Activated CD8-positive, alpha-beta memory T cell treated with anti-CD3 and anti-CD28 coated beads for 48 hours (primary cell): ENCODE measurements around the gene SF3A2.

Source experiments
- DNase-seq, 3 experiments: peaks; one replicate each; pipeline ENCODE4 v3.0.0-alpha.2; 2020; ENCODE audit warnings: low read depth in 2 of 3, low spot score in 2 of 3

Gene SF3A2

GRCh38 chr19:2226840-2227360, 9.7 kb upstream of the SF3A2 start:
- no peak for DNase-seq

DNA sequence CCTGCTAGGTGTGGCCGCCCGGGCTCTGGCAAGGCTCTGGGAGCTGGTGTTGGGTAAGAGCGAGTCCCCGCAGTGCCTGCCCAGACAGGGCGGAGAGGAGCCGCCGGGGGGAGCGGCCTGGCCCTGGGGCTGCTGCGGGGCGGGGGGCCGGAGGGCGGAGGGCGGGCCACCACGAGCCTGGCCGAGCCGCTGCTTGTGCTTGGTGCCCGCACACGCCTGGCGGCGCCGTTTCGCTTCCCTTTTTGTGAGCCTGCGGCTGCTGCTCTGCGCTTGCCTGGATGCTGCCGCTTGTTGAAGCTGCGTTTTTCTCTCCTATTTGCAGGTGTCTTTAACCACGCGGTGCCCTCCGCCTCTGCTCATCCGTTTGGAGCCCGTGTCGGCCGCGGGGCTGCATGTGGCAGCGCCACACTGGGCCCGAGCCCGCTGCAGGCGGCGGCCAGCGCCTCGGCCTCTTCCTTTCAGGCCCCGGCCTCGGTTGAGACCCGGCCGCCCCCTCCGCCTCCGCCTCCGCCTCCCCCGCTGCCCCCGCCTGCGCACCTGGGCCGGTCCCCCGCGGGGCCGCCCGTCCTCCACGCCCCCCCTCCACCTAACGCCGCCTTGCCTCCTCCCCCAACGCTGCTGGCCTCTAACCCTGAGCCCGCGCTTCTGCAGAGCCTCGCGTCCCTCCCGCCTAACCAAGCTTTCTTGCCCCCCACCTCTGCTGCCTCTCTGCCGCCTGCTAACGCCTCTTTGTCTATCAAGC, 9.0 kb upstream of the SF3A2 start:
- no peak for DNase-seq

GRCh38 chr19:2228157-2229030, 8.2 kb upstream of the SF3A2 start:
- DNase-seq = no peak

- no peak for DNase-seq
Measured at GRCh38 chr19:2229103-2230032, 7.3 kb upstream of the SF3A2 start.

- no peak for DNase-seq
Measured at GRCh38 chr19:2230033-2230531, 6.5 kb upstream of the SF3A2 start.

- no peak for DNase-seq
Measured at GRCh38 chr19:2230807-2231533, 5.7 kb upstream of the SF3A2 start.

- no peak for DNase-seq
Measured at GRCh38 chr19:2231621-2232221, 4.9 kb upstream of the SF3A2 start.

GRCh38 chr19:2232286-2233151, 4.1 kb upstream of the SF3A2 start:
- DNase-seq = no peak

DNA sequence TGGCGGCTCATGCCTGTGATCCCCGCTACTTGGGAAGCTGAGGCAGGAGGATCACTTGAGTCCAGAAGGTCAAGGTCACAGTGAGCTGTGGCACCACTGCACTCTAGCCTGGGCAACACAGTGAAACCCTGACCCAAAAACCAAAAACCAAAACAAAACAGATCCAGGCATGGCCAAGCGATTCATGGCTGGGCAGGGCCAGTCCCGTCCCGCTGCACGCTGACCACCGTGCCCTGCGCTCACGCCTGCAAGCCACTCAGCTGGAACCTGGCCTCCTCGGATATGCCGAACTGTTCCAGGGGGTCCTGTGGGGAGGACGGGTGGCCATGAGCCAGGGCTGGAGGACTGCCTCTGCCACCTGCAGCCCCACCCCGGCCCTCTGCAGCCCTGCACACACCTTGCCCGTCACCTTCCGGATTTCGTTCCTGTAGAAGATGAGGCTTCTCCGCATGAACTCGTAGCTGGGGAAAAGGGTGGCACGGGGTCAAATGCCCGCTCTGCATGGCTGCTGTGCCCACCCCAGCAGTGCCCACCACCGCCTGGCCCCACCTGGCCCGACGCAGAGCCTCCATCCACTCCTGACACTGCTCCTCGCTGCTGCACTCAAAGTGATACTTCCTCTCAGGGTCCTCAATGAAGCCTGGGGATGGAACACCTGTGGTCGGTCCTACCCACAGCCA, 2.9 kb upstream of the SF3A2 start:
- no peak for DNase-seq

DNA sequence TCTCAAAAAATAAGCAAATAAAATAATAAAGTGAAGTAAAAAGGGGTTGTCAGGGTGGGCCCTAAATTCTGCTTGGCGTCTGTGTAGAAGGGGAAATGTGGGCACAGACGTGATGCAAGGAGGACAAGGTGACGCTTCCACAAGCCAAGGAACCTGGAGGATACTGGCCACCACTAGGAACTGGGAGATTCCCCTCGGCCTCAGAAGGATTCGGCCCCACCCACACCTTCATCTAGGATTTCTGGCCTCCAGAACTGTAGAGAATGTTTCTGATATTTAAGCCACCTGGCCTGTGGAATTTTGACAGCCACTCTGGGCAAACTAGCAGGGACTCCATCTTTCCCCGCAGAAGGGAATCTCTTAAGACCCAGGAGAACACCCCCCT, 1.6 kb upstream of the SF3A2 start:
- DNase-seq = no peak

DNA sequence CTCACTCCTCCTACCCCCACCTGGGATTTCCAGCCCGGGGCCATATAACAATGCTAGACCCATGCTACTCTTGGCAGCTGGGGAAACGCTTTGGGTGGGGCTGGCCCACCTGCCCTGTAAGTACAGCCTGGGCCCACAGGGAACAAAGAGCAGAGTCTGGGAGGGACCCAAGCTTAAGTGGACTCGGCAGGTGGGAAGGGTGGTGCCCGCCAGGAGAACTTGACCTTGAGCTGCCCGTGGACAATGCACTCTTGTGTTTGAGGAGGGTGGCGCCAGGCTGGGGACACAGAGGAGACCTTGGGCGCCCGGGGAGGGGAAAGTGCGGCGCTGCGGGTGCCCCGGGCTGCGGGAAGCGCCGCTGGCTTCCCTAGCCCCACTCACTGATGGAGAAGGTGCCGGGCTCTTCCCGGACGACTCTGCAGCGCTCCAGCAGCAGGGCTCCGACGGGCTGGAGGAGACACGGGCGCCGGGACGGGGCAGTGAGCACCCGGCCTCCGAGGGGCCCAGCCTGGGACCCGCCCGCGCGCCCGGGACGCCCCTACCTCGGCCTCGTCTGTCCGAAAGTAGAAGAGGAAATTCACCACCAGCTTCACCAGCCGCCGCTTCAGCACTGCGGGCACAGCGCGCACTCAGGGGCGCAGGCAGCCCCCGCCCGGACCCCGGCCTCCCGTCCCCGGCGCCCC, 1.1 kb upstream of the SF3A2 start:
- DNase-seq = no peak

GRCh38 chr19:2236064-2236313, 635 bp upstream of the SF3A2 start:
- DNase-seq = no peak

DNA sequence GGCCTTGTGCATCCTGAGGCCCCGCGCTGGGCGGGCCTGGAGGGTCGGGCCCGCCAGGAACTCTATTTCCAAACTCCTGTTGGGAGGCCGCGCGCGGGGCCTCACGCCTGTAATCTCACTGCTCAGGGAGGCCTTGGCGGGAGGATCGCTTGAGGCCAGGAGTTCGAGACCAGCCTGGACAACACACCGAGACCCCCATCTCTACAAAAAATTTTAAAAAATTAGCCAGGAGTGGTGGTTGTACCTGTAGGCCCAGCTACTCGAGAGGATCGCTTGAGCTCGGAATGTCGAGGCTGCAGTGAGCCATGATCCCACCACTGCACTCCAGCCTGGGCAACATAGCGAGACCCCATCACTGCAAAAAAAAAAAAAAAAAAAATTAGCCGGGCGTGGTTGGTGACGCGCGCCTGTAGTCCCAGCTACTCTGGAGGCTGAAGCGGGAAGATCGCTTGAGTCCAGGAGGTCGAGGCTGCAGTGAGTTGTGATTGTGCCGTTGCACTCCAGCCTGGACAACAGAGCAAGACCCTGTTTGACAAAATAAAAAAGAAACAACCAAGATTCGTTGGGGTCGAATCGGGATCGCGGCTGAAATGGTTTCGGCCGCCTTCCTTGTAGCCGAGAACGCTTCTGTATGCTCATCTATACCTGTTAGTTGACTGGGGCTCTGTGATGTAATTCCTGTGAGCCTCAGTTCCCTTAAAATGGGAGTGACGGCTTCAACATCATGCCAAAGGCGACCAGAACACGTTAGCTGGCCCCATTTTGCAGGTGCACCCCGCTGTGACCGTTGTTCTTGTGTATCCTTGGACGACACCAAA, 636 bp downstream of the SF3A2 start:
- no peak for DNase-seq

DNA sequence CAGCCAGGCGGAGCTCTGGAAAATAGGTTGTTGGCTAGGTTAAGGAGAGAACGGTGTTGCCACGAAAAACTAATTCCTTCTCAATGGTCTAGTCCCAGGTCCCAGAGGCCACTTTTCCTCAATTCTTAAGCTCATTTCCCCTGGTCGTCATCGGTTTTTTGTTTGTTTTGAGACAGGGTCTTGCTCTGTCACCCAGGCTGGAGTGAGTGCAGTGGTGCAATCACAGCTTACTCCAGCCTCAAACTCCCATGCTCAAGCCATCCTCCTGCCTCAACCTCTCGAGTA, 1.2 kb downstream of the SF3A2 start:
- no peak for DNase-seq

GRCh38 chr19:2239173-2239572, 2.5 kb downstream of the SF3A2 start:
- no peak for DNase-seq

- DNase-seq = no peak
Measured at GRCh38 chr19:2239771-2240770, 3.4 kb downstream of the SF3A2 start.
